Measurements from ENCODE around the gene ACSM3. TPM values are rescaled to one million over a fixed set of nuclear protein-coding genes. Genes with fewer than 3 reads are reported as not detected.
"Not testable (repeated sequence)": the region's sequence is repeated elsewhere in the genome, so short reads cannot be mapped to it uniquely, and the experiment has no call there.

Gene ACSM3
- total RNA-seq (2012; rRNA removed) = 0.25 and 0.87 TPM in 2 replicates

- Histone ChIP-seq H3K4me2 (ENCODE audit: low read length) (peak within 1 kb of the TSS; percentile 73), H3K4me1 (ENCODE audit: control insufficient read depth, insufficient read depth, low read length) (no peaks in the 10 kb centered on the region), H3K9ac (ENCODE audit: low read depth, low read length) (no peak within 1 kb of the TSS), H3K36me3 (ENCODE audit: insufficient read depth, low read length) (no peaks in the 10 kb centered on the region), H3K27me3 (ENCODE audit: control insufficient read depth, insufficient read depth, low read length) (peaks cover 14% of the 10 kb centered on the region), H3K4me3 (ENCODE audit: low read length) (peak within 1 kb of the TSS; percentile 64), H3K9me3 (replicated peaks; ENCODE audit: low read length) (no peaks in the 10 kb centered on the region)
Measured at GRCh38 chr16:20763461-20764232, at the start of gene ACSM3. TSS of gene ACSM3 (plus strand) at chr16:20764014. CDS start at chr16:20770035, 6,021 bp downstream.

GRCh38 chr16:20717718-20718117, 46.1 kb upstream of the ACSM3 start:
- H3K4me2 ChIP-seq (ENCODE audit: low read length); H3K4me1 ChIP-seq (ENCODE audit: control insufficient read depth, insufficient read depth, low read length); H3K9ac ChIP-seq (ENCODE audit: low read depth, low read length): not testable (repeated sequence)

DNA sequence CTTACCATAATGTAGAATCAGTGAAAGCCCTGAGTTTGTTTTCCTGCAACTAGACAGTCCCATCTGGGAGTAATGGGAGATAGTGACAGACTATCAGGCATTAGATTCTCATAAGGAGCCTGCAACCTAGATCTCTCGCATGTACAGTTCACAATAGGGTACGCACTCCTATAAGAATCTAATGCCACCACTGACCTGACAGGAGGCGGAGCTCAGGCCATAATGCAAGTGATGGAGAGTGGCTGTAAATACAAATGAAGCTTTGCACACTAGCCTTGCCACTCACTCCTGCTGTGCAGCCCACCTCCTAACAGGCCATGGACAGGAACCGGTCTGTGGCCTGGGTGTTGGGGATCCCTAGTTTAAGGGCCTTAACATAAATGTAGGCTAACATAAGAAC, 43.6 kb upstream of the ACSM3 start:
- Histone ChIP-seq H3K9me3 (replicated peaks; ENCODE audit: low read length) (no peaks in the 10 kb centered on the region), H3K4me3 (ENCODE audit: low read length) (no peak overlapping the region), H3K27me3 (ENCODE audit: control insufficient read depth, insufficient read depth, low read length) (no peaks in the 10 kb centered on the region), H3K36me3 (ENCODE audit: insufficient read depth, low read length) (no peaks in the 10 kb centered on the region), H3K4me2 (ENCODE audit: low read length) (no peak overlapping the region), H3K4me1 (ENCODE audit: control insufficient read depth, insufficient read depth, low read length) (no peaks in the 10 kb centered on the region), H3K9ac (ENCODE audit: low read depth, low read length) (no peak overlapping the region)

More at GRCh38 chr16:20717718-20718117, 46.1 kb upstream of the ACSM3 start:
- not testable (repeated sequence) for H3K4me3 ChIP-seq (ENCODE audit: low read length); H3K36me3 ChIP-seq (ENCODE audit: insufficient read depth, low read length); H3K27me3 ChIP-seq (ENCODE audit: control insufficient read depth, insufficient read depth, low read length); H3K9me3 ChIP-seq (replicated peaks; ENCODE audit: low read length)

- H3K27me3 ChIP-seq (ENCODE audit: control insufficient read depth, insufficient read depth, low read length) = no peaks in the 10 kb centered on the region
- H3K4me1 ChIP-seq (ENCODE audit: control insufficient read depth, insufficient read depth, low read length) = no peaks in the 10 kb centered on the region
- no peaks in the 10 kb centered on the region for H3K36me3 ChIP-seq (ENCODE audit: insufficient read depth, low read length)
- no peaks in the 10 kb centered on the region for H3K9me3 ChIP-seq (replicated peaks; ENCODE audit: low read length)
- H3K9ac ChIP-seq (ENCODE audit: low read depth, low read length) = no peak overlapping the region
- H3K4me3 ChIP-seq (ENCODE audit: low read length) = no peak overlapping the region
- no peak overlapping the region for H3K4me2 ChIP-seq (ENCODE audit: low read length)
Measured at GRCh38 chr16:20726661-20727060, 37.2 kb upstream of the ACSM3 start.

- no peak overlapping the region for H3K4me3 ChIP-seq (ENCODE audit: low read length)
- H3K4me1 ChIP-seq (ENCODE audit: control insufficient read depth, insufficient read depth, low read length) = no peaks in the 10 kb centered on the region
- H3K9me3 ChIP-seq (replicated peaks; ENCODE audit: low read length) = no peaks in the 10 kb centered on the region
- no peaks in the 10 kb centered on the region for H3K36me3 ChIP-seq (ENCODE audit: insufficient read depth, low read length)
- no peak overlapping the region for H3K9ac ChIP-seq (ENCODE audit: low read depth, low read length)
- no peaks in the 10 kb centered on the region for H3K27me3 ChIP-seq (ENCODE audit: control insufficient read depth, insufficient read depth, low read length)
- no peak overlapping the region for H3K4me2 ChIP-seq (ENCODE audit: low read length)
Measured at GRCh38 chr16:20727181-20727580, 36.6 kb upstream of the ACSM3 start.

- no peak overlapping the region for H3K4me2 ChIP-seq (ENCODE audit: low read length)
- H3K4me1 ChIP-seq (ENCODE audit: control insufficient read depth, insufficient read depth, low read length) = no peaks in the 10 kb centered on the region
- H3K36me3 ChIP-seq (ENCODE audit: insufficient read depth, low read length) = no peaks in the 10 kb centered on the region
- H3K4me3 ChIP-seq (ENCODE audit: low read length) = no peak overlapping the region
- H3K9me3 ChIP-seq (replicated peaks; ENCODE audit: low read length) = no peaks in the 10 kb centered on the region
- no peak overlapping the region for H3K9ac ChIP-seq (ENCODE audit: low read depth, low read length)
- H3K27me3 ChIP-seq (ENCODE audit: control insufficient read depth, insufficient read depth, low read length) = no peaks in the 10 kb centered on the region
Measured at GRCh38 chr16:20729141-20729540, 34.7 kb upstream of the ACSM3 start.

DNA sequence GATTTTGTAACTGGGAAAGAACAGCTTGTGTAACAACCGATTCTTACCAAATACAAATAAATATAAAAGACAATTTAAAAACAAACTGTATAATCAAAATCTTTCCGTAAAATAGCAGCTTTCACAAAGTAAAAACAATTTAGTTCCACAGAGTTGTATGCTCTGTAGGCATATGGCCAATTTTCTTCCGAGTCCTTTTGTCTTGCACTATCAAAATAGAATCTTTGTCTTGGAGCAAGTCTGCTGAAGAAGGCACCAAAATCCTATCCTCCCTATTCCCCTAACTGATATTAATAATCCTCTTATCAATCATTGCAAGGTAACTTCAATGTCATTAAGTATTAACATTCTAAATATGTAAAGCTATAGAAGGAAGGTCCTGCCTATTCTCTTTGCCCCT, 29.8 kb upstream of the ACSM3 start:
- Histone ChIP-seq H3K4me2 (ENCODE audit: low read length) (no peak overlapping the region), H3K4me1 (ENCODE audit: control insufficient read depth, insufficient read depth, low read length) (no peaks in the 10 kb centered on the region), H3K27me3 (ENCODE audit: control insufficient read depth, insufficient read depth, low read length) (no peaks in the 10 kb centered on the region), H3K36me3 (ENCODE audit: insufficient read depth, low read length) (peaks cover 44% of the 10 kb centered on the region), H3K9ac (ENCODE audit: low read depth, low read length) (no peak overlapping the region), H3K4me3 (ENCODE audit: low read length) (no peak overlapping the region), H3K9me3 (replicated peaks; ENCODE audit: low read length) (no peaks in the 10 kb centered on the region)

GRCh38 chr16:20734782-20735181, 29.0 kb upstream of the ACSM3 start:
- H3K9ac ChIP-seq (ENCODE audit: low read depth, low read length) = no peak overlapping the region
- H3K4me3 ChIP-seq (ENCODE audit: low read length) = no peak overlapping the region
- no peak overlapping the region for H3K4me2 ChIP-seq (ENCODE audit: low read length)
- H3K9me3 ChIP-seq (replicated peaks; ENCODE audit: low read length) = no peaks in the 10 kb centered on the region
- no peaks in the 10 kb centered on the region for H3K27me3 ChIP-seq (ENCODE audit: control insufficient read depth, insufficient read depth, low read length)
- no peaks in the 10 kb centered on the region for H3K4me1 ChIP-seq (ENCODE audit: control insufficient read depth, insufficient read depth, low read length)
- H3K36me3 ChIP-seq (ENCODE audit: insufficient read depth, low read length) = peaks cover 44% of the 10 kb centered on the region

DNA sequence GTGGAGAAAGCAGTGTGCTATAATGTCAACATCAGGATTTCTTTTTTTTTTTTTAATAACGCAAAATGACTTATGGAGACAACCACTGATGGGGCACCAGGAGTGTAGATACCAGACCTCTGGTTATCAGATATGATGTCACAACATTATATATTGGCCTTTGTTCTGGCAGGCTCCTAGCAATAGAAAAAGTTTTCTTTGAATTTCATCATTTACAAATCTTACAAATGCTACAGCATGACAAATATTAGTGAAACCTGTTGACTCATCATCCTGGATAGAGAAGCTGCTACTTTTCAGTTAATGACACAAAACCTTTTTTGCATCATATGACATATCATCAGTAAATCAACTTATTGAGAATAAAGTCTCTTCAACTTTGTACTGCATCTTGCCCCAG, 28.3 kb upstream of the ACSM3 start:
- Histone ChIP-seq H3K9ac (ENCODE audit: low read depth, low read length) (no peak overlapping the region), H3K4me2 (ENCODE audit: low read length) (no peak overlapping the region), H3K27me3 (ENCODE audit: control insufficient read depth, insufficient read depth, low read length) (no peaks in the 10 kb centered on the region), H3K4me1 (ENCODE audit: control insufficient read depth, insufficient read depth, low read length) (peaks cover 6% of the 10 kb centered on the region), H3K4me3 (ENCODE audit: low read length) (no peak overlapping the region), H3K36me3 (ENCODE audit: insufficient read depth, low read length) (peaks cover 44% of the 10 kb centered on the region), H3K9me3 (replicated peaks; ENCODE audit: low read length) (no peaks in the 10 kb centered on the region)

DNA sequence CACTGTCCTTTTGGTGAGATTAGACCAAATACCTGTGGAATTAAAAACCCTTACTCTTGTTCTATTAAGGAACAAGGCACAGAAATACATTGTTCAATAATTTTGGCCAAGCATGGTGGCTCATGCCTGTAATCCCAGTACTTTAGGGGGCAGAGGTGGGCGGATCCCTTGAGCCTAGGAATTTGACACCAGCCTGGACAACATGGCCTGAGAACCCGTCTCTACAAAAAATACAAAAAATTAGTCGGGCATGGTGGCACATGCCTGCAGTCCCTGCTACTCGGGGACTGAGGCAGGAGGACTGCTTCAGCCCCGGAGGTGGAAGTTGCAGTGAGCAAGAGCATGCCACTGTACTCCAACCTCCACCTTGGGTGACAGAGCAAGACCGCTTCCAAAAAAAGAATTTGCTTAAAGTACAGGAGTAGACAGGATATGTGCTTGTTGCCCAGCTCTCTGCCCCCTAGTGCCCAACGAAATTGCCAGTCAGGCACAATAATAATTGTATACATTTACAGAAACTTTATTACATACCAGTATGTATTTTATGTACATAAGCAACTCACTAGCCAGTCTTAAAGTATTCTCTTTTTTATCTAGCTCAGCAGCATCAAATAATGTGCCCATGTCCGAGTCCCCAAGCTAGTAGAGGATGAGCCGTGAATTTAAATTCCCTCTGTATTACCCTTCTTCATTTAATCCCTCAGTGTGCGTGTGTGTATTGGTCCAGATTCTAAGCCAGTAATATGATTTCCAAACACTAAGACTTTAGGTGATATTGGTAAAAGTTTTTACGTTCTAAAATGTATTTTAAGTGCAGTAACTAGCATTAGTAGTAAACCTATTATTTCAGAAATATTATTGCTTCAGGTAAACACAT, 23.6 kb upstream of the ACSM3 start:
- Histone ChIP-seq H3K9me3 (replicated peaks; ENCODE audit: low read length) (no peaks in the 10 kb centered on the region), H3K36me3 (ENCODE audit: insufficient read depth, low read length) (peaks cover 36% of the 10 kb centered on the region), H3K4me1 (ENCODE audit: control insufficient read depth, insufficient read depth, low read length) (peaks cover 8% of the 10 kb centered on the region), H3K4me2 (ENCODE audit: low read length) (peak overlapping the region; percentile 98), H3K9ac (ENCODE audit: low read depth, low read length) (peak overlapping the region; percentile 92), H3K27me3 (ENCODE audit: control insufficient read depth, insufficient read depth, low read length) (no peaks in the 10 kb centered on the region), H3K4me3 (ENCODE audit: low read length) (peak overlapping the region; percentile 95)

- H3K36me3 ChIP-seq (ENCODE audit: insufficient read depth, low read length) = peaks cover 29% of the 10 kb centered on the region
- peak overlapping the region; percentile 98 for H3K4me2 ChIP-seq (ENCODE audit: low read length)
- no peaks in the 10 kb centered on the region for H3K27me3 ChIP-seq (ENCODE audit: control insufficient read depth, insufficient read depth, low read length)
- peak overlapping the region; percentile 95 for H3K4me3 ChIP-seq (ENCODE audit: low read length)
- no peaks in the 10 kb centered on the region for H3K9me3 ChIP-seq (replicated peaks; ENCODE audit: low read length)
- peak overlapping the region; percentile 92 for H3K9ac ChIP-seq (ENCODE audit: low read depth, low read length)
- peaks cover 8% of the 10 kb centered on the region for H3K4me1 ChIP-seq (ENCODE audit: control insufficient read depth, insufficient read depth, low read length)
Measured at GRCh38 chr16:20740901-20741521, 22.8 kb upstream of the ACSM3 start.
